Activated naive CD8-positive, alpha-beta T cell treated with anti-CD3 and anti-CD28 coated beads for 36 hours (primary cell): ENCODE measurements around the gene MAST1. TPM values are rescaled to one million over a fixed set of nuclear protein-coding genes. Genes with fewer than 3 reads are reported as not detected.
A peak's percentile ranks its signal among the peaks of the same experiment; 100 is the strongest.

ENCODE experiments used
- DNase-seq: peaks from one replicate; pipeline ENCODE4 v3.0.0; 2021
- H3K27ac Mint-ChIP-seq: one replicate; pipeline ENCODE4 v1.8.0; 2022; ENCODE audit warnings: mild to moderate bottlenecking, moderate library complexity, mixed read lengths
- H3K27me3 Mint-ChIP-seq: one replicate; pipeline ENCODE4 v1.8.0; 2022; ENCODE audit warnings: mild to moderate bottlenecking, mixed read lengths
- H3K36me3 Mint-ChIP-seq: one replicate; pipeline ENCODE4 v1.8.0; 2021; ENCODE audit warnings: mild to moderate bottlenecking, mixed read lengths
- H3K4me1 Mint-ChIP-seq: one replicate; pipeline ENCODE4 v1.8.0; 2021; ENCODE audit warnings: mixed read lengths
- H3K4me3 Mint-ChIP-seq: one replicate; pipeline ENCODE4 v1.8.0; 2022; ENCODE audit warnings: mild to moderate bottlenecking, moderate library complexity, mixed read lengths
- H3K9me3 Mint-ChIP-seq: one replicate; pipeline ENCODE4 v1.8.0; 2022; ENCODE audit warnings: mixed read lengths
- total RNA-seq, 2 experiments: library from RNA; stranded (reverse); gene quantifications; one replicate each; pipeline ENCODE4 v1.2.3, GENCODE V29; 2021

Gene MAST1
- total RNA-seq, 2 experiments from 2014 or later: 1.2 to 2.0 TPM

DNA sequence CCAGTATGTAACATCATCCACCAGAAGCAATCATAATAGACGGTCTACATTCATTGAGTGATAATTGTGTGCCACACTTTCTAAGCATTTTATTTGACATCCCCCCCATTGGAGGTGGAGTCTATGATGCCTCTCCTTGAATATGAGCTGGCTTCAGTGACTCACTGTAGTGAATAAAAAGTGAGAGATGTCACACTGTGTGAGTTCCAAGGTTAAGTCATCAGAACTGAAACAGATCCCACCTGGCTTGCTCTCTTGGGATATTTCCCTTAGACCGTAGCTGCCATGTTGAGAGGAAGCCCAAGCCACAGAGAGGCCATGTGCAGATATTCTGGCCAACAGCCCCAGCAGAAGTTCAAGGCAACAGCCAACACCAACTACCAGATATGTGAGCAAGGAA, 16.6 kb upstream of the MAST1 start:
- no peak overlapping the region for H3K27ac Mint-ChIP-seq
- peaks cover 20% of the 10 kb centered on the region for H3K27me3 Mint-ChIP-seq
- peaks cover 8% of the 10 kb centered on the region for H3K4me1 Mint-ChIP-seq
- H3K4me3 Mint-ChIP-seq: no peak overlapping the region
- no peak for DNase-seq
- H3K9me3 Mint-ChIP-seq: peaks cover 3% of the 10 kb centered on the region
- H3K36me3 Mint-ChIP-seq: peaks cover 5% of the 10 kb centered on the region

DNA sequence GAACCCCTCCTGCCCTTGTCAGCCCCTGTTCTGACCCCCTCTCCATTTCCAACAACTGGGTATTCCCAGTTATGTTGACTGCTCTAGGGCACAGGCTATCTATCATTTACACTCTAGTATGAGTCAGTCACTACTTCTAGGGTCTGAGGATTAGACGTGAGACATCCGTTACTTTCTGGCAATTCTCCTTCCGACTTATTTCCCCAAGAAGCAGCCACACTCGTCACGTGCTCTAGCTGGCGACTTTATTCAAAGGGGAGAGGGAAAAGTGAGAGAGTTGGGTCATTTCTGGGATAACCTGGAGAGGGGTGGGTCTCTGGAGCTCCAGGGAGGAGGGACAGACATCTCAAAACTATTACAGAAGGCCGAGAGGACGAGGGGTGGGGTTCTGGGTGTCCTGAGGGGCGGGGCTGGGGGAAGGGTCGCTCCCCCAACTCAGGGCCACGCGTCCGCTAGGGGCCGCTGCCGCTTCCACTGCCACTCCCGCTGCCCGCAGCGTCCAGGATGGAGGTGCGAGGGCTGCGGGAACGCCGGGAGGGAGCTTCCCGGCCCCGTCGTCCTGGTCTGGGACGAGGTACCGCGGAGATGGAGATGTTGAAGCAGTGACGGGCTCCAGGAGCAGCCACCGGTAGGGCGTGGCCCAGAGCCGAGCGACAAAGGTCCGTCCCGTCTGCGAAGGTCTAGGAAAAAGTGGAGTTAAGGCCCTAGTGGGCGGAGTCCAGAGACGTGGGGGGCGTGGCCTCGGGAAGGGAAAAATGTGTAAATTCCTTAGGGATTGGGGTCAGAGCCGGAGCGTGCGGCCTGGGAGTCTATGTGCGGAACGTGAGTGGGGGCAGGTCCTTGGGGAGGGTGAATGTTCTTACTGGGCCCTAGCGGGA, 12.8 kb upstream of the MAST1 start:
- Mint-ChIP-seq H3K9me3 (peaks cover 3% of the 10 kb centered on the region), H3K27ac (peak overlapping the region; percentile 15), H3K4me3 (no peak overlapping the region), H3K4me1 (peaks cover 10% of the 10 kb centered on the region), H3K36me3 (peaks cover 5% of the 10 kb centered on the region), H3K27me3 (peaks cover 57% of the 10 kb centered on the region)
- DNase-seq: no peak

DNA sequence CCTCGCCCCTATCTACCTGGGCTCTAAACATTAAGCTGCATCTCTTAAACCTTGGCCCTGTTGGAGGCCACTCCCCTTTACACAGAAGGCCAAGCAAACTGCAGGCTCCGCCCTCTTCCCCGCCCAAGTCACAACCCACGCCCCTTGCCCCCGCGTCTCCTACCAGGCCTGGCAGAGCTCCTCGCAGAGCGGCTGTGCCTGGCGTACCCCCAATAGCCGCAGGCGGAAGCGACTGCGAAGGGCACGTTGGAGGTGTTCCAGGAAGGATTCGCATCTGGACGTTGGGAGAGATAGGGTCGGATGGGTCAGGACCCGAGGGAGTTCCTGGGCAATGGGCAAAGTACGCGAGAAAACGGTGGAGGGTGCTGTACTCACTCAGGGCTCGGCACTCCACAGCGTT, 9.8 kb upstream of the MAST1 start:
- DNase-seq: peak; percentile 52
- Mint-ChIP-seq H3K27me3 (peaks cover 87% of the 10 kb centered on the region), H3K27ac (no peak overlapping the region), H3K4me1 (peaks cover 17% of the 10 kb centered on the region), H3K9me3 (no peaks in the 10 kb centered on the region), H3K4me3 (no peak overlapping the region), H3K36me3 (peaks cover 1% of the 10 kb centered on the region)

DNA sequence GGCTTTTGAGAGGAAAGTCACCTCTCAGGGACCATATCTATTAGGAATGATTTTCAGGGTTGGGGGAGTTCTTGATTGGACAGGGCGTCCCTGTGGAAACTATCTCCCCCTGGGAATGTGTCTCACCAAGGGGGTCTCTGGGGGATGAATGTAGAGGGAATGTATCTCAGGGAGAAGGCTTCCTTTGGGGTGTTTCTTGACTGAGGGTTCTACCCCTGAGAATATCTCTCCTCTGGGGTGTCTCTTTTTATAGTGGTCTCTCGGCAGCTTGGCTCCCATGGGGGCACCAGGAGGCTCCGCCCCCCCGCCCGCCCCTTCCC, 4.9 kb upstream of the MAST1 start:
- DNase-seq: no peak

DNA sequence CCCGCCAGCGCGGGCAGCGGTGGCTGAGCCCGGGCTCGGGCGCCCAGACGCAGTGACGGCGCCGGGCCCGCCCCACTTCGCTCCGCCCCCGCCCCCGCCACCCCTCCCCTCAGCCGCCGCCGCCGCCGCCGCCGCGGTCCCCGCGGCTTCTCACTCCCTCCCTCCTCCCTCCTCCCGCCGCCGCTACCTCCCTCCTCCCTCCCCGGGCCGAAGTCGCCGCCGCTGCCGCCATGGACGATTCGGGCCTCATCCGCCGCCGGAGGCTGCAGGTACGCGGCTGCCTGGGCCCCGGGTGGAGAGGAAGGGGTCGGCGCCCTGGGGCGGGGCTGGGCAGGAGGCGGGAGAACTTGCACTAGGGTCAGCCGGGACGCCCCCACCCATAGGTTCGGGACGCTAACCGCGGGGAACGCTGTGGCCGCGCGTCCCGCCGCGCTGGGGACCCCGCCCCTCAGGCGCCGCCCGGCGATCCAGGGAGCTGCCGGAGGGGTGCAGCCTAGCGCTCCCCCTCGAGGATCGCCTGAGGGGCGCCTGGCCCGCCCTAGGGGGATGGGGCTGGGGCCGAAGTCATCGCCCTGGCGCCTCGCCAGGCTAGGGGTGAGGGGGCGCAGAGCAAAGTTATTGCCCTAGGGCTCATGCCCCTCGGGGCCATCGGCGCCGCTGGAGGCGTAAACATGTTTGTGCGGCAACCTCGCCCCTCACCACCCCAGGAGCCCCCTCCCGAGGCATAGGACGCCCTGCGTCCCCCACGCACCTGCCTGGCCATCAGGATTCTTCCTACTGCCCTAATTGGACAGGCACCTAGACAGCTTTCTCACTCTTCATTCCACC, 4.4 kb upstream of the MAST1 start:
- H3K4me3 Mint-ChIP-seq: peak overlapping the region; percentile 58
- peak; percentile 33 for DNase-seq
- no peaks in the 10 kb centered on the region for H3K36me3 Mint-ChIP-seq
- H3K4me1 Mint-ChIP-seq: peaks cover 16% of the 10 kb centered on the region
- H3K27me3 Mint-ChIP-seq: peaks cover 91% of the 10 kb centered on the region
- no peaks in the 10 kb centered on the region for H3K9me3 Mint-ChIP-seq
- no peak overlapping the region for H3K27ac Mint-ChIP-seq

More for the DNA sequence above, 4.9 kb upstream of the MAST1 start:
- Mint-ChIP-seq H3K27me3 (peaks cover 91% of the 10 kb centered on the region), H3K9me3 (no peaks in the 10 kb centered on the region), H3K4me3 (no peak overlapping the region), H3K27ac (no peak overlapping the region), H3K36me3 (no peaks in the 10 kb centered on the region), H3K4me1 (peaks cover 19% of the 10 kb centered on the region)

DNA sequence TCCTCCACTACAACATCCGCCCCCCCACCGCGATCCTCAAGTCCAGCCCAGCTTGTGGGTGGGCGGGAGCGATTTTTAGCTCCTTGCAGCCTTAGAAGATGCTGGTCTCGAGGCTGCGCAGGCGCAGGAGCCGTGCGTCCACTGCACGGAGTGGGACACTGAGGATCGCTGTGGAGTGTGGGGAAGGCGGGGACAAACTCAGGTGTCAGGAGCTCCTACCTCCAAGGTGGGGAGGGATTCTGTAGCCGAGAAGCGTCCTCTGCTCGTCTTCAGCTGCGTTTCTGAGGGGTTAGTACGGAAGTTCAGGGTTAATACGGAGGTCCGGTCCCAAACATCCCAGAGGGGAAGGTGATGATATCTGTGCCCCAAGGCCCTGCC, 3.8 kb upstream of the MAST1 start, which contains the start of gene RTBDN:
Gene RTBDN, minus strand, starts transcription at position 14 of the 378 bp plus-strand sequence. CDS start 4,600 bp downstream, outside the sequence.
- Mint-ChIP-seq H3K4me1 (peaks cover 19% of the 10 kb centered on the region), H3K9me3 (no peaks in the 10 kb centered on the region), H3K27me3 (peaks cover 91% of the 10 kb centered on the region), H3K4me3 (peak within 1 kb of the TSS; percentile 58), H3K27ac (no peak within 1 kb of the TSS), H3K36me3 (no peaks in the 10 kb centered on the region)
- DNase-seq: no peak

DNA sequence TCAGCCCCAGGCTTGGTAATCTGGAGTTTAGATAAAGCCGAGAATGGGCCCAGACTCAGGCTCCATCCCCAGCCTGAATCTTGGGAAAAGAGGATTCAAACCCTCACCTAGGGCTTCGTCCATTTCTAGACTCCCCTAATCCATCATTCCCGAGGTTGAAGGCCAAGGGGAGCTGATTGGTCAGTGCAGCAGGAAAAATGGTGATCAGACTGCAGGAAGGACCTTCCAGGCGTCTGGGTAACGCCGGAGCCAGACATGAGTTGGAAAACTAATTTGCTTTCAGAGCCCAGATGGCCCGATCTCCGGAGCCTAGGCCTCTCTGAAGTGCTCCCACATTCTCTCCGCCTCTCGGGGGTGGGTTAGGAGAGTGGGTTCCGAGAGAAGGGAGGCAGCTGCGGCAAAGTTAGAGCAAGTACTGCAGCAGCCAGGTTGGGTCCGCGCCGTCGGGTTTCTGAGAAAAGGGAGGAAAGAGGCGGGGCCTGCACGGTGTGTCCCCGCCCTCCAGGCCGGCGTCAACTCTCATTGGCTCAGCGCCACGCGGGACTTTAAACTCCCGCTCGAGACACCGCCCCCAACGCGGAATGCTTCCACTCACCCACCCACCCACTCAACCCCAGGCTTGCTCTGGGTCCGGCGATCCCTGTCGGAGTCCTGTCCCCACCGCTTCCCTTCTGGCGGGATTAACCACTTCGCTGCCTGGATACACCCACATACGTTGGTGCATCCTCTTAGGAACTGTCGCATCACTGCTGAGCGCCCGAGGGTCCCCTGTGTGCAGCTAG, 3.1 kb upstream of the MAST1 start:
- peaks cover 19% of the 10 kb centered on the region for H3K4me1 Mint-ChIP-seq
- no peaks in the 10 kb centered on the region for H3K36me3 Mint-ChIP-seq
- H3K27me3 Mint-ChIP-seq: peaks cover 91% of the 10 kb centered on the region
- DNase-seq: peak; percentile 32
- no peaks in the 10 kb centered on the region for H3K9me3 Mint-ChIP-seq
- no peak overlapping the region for H3K27ac Mint-ChIP-seq
- no peak overlapping the region for H3K4me3 Mint-ChIP-seq

DNA sequence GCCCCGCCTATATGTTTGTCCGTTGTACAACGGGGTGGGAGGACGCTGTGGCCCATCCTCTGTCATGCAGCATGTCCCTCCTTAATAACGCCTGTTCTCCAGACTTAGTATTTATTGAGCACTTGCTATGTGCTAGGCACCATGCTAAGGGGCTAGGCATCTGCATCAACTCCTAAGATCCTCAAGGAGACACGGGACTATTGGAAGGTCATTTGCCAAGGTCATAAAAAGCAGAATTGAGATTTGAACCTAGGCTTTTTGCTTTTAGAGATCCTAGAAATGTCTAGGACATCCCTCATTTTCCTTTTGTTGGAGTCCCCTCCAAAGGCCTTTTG, 1.8 kb upstream of the MAST1 start:
- peaks cover 28% of the 10 kb centered on the region for H3K4me1 Mint-ChIP-seq
- no peaks in the 10 kb centered on the region for H3K9me3 Mint-ChIP-seq
- peaks cover 91% of the 10 kb centered on the region for H3K27me3 Mint-ChIP-seq
- no peak for DNase-seq
- H3K36me3 Mint-ChIP-seq: no peaks in the 10 kb centered on the region
- H3K4me3 Mint-ChIP-seq: no peak overlapping the region
- no peak overlapping the region for H3K27ac Mint-ChIP-seq

DNA sequence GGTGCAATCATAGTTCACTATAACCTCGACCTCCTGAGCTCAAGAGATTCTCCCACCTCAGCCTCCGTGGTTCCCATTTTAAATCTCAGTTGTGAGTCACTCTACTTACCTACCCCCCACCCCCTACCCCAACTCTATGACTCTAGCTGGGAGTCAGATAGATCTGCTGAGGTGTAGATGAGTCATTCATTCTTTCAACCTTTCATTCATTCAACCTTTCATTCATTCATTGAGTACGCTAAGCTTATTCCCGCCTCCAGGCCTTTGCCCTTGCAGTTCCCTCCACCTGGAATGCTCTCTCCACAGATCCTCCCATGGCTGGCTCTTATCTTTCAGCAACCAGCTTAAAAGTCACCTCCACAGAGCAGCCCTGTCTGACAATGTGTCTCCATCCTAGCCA, 1.1 kb upstream of the MAST1 start:
- peaks cover 29% of the 10 kb centered on the region for H3K4me1 Mint-ChIP-seq
- no peak for DNase-seq
- H3K36me3 Mint-ChIP-seq: no peaks in the 10 kb centered on the region
- peaks cover 90% of the 10 kb centered on the region for H3K27me3 Mint-ChIP-seq
- no peak overlapping the region for H3K4me3 Mint-ChIP-seq
- H3K9me3 Mint-ChIP-seq: no peaks in the 10 kb centered on the region
- no peak overlapping the region for H3K27ac Mint-ChIP-seq

DNA sequence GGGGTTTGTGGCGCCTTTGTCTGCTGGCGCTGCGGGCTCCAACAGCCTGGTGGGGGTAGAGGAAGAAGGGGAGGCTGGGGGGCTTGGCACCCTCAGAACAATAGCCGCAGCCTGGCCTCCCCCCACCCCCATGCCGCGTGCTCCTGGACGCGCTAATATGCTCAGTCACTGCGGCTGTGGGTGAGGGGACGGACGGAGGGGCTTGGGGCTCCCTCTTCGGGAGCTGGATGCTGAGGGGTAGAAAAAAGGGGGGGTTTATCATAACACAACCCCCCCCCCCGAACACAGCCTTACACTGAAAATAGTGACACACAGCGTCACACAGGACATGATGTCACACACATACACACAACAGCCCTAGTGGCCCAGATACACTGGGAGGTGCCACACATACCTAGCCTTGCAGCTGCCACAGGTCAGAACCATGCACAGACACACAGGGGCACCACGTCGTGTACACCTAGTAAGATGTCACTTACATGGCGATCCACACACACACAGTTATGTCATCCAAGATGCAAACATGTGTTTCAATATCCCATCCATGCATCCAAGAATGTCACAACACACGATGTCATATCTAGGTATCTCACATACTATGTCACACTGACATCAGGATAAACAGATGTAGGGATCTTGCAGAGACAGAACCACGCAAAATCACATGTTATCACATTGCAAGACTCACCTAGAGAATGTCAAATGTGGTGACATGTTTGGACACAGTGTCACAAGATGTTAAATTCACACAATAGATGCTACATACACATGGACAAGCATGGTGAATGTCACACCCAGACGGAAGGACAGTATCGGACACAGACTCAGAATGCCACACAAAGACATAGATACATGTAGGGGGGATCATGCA, 806 bp downstream of the MAST1 start:
- Mint-ChIP-seq H3K27me3 (peaks cover 92% of the 10 kb centered on the region), H3K9me3 (no peaks in the 10 kb centered on the region), H3K4me3 (peak overlapping the region; percentile 52), H3K36me3 (no peaks in the 10 kb centered on the region), H3K27ac (no peak overlapping the region), H3K4me1 (peaks cover 23% of the 10 kb centered on the region)
- no peak for DNase-seq

DNA sequence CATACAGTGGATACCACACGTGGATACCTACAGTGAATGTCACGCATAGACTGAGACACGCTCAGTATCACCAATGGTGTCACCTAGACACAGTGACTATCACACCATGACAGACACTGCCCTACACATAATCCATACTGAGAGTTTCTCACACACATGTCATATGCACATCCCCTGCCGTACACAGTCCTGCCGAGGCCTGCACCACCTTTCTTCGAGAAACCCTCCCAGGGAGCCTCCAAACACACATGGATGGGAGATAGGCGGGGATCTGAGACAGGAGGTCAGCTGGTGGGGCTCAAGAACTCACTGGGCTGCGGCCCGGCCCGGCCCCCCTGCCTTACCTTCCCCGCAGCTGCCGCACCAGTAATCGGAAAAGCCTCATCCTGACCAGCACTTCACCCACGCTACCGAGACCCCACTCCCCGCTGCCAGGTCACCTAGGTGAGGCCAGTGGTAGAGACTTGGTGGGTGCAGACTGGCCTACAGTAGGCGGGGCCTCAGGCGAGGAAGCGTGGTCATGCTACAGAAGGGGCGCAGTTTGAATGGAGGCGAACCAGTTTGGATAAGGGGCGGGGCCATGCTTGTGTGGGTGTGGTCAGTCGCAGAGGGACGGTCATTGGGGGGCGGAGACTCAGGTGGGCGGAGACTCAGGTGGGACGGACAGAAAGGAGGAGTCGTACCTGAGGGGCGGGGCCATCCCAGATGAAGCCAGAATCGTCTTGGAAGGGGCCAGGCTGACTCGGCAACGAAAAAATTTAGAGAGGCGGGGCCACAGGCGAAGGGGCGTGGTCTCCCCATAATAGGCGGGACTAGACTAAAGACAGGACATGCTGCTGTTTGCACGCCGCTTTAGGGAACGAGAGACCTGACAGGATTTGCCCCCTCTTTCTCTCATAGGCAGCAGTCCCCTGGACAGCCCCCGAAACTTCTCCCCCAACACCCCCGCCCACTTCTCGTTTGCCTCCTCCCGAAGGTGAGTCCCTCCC, 2.1 kb downstream of the MAST1 start:
- H3K9me3 Mint-ChIP-seq: no peaks in the 10 kb centered on the region
- H3K36me3 Mint-ChIP-seq: no peaks in the 10 kb centered on the region
- DNase-seq: peak; percentile 67
- H3K27me3 Mint-ChIP-seq: peaks cover 89% of the 10 kb centered on the region
- H3K4me1 Mint-ChIP-seq: peaks cover 18% of the 10 kb centered on the region
- no peak overlapping the region for H3K27ac Mint-ChIP-seq
- no peak overlapping the region for H3K4me3 Mint-ChIP-seq

DNA sequence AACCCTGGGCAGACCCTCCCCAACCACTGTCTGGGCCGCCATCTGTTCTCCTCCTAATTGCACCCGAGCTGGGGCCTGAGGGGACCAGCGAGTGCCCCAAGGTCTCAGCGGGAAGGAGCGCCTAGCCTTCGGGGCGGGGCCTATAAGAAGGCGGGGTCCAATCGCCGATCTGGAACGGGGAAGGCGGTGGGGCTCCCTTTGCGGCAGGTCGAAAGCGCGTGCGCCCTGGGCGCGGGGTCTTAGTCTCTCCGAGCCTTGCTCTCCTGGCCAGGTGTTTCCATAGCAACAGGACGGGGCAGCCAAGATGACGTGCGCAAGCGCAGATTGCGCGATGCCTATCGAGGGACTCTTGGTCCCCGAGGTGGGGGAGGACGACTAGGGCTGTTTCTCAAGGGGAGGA, 2.8 kb downstream of the MAST1 start:
- H3K4me1 Mint-ChIP-seq: peaks cover 18% of the 10 kb centered on the region
- no peaks in the 10 kb centered on the region for H3K36me3 Mint-ChIP-seq
- no peaks in the 10 kb centered on the region for H3K9me3 Mint-ChIP-seq
- H3K27ac Mint-ChIP-seq: no peak overlapping the region
- peak; percentile 26 for DNase-seq
- peaks cover 85% of the 10 kb centered on the region for H3K27me3 Mint-ChIP-seq
- H3K4me3 Mint-ChIP-seq: no peak overlapping the region

DNA sequence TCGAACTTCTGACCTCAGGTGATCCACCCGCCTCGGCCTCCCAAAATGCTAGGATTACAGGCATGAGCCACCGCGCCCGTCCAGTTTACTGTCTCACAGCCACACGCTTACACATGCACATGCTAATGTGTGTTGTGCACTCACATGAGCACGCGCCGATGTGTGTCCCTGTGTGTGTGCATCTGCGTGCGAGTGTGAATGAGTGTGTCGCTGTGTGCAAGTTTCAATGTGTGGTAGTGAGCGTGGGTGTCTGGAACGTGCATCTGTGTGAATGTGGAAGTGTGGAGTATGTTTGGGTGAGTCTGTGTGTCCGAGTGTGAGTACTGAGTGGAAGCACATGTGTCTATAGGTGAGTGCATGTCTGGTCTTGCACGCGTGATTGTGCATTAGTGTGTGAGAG, 4.2 kb downstream of the MAST1 start:
- Mint-ChIP-seq H3K9me3 (no peaks in the 10 kb centered on the region), H3K4me3 (no peak overlapping the region), H3K4me1 (peaks cover 17% of the 10 kb centered on the region), H3K27ac (no peak overlapping the region), H3K27me3 (peaks cover 82% of the 10 kb centered on the region), H3K36me3 (no peaks in the 10 kb centered on the region)
- no peak for DNase-seq
